IMR-90 (cell line): ENCODE data around the gene MXRA8. TPM values are rescaled to one million over a fixed set of nuclear protein-coding genes. Genes with fewer than 3 reads are reported as not detected.
A peak's percentile ranks its signal among the peaks of the same experiment; 100 is the strongest.

Experiments
- ATAC-seq: fragments of 200-7000 bp; cut with Tn5 transposase; 2 replicates; pipeline ENCODE4 v1.9.1; 2020; ENCODE audit warnings: low read depth, mild to moderate bottlenecking, moderate library complexity
- BruUV-seq: library from RNA; stranded (reverse); fragments of 400-500 nt; replicated peaks from 2 replicates; lab custom pipeline; 2021; lab: Mats Ljungman, UMichigan
- CTCF ChIA-PET: fragments of 300-600 bp; formaldehyde crosslinking; extraction: SDS; loops from one replicate; lab custom pipeline; 2021; ENCODE audit warnings: antibody characterized with exemption; lab: Yijun Ruan, JAX
- POLR2A ChIA-PET: fragments of 300-600 bp; sonication (Branson Sonifier 250); formaldehyde crosslinking; loops from one replicate; lab custom pipeline; 2022; ENCODE audit warnings: antibody characterized with exemption; ENCODE audit not compliant: unreplicated experiment; lab: Charles Lee
- DNase-seq: peaks from one replicate; pipeline ENCODE4 v3.0.0; 2013
- H2AFZ ChIP-seq: replicated peaks from 2 replicates; pipeline ENCODE3; 2013; ENCODE audit warnings: low read length, mild to moderate bottlenecking; ENCODE audit not compliant: poor library complexity
- H2AK5ac ChIP-seq: 2 replicates; pipeline ENCODE4 v1.6.1; 2013; ENCODE audit warnings: low read depth, low read length, inconsistent platforms
- H2AK9ac ChIP-seq: replicated peaks from 2 replicates; pipeline ENCODE3; 2013; ENCODE audit warnings: mild to moderate bottlenecking, low read depth, low read length, moderate library complexity; ENCODE audit not compliant: poor library complexity
- H2BK120ac ChIP-seq: 2 replicates; pipeline ENCODE4 v1.6.1; 2013; ENCODE audit warnings: low read depth, low read length, inconsistent platforms
- H2BK15ac ChIP-seq: 3 replicates; pipeline ENCODE4 v1.6.1; 2013; ENCODE audit warnings: low read depth, low read length, inconsistent platforms
- H2BK20ac ChIP-seq: 2 replicates; pipeline ENCODE4 v1.6.1; 2013; ENCODE audit warnings: low read depth, mild to moderate bottlenecking, inconsistent platforms, low read length, moderate library complexity
- H2BK5ac ChIP-seq: 2 replicates; pipeline ENCODE4 v1.6.1; 2013; ENCODE audit warnings: mild to moderate bottlenecking, low read depth, low read length, inconsistent platforms; ENCODE audit not compliant: poor library complexity, severe bottlenecking
- H3K14ac ChIP-seq: replicated peaks from 2 replicates; pipeline ENCODE4 v1.6.1; 2013; ENCODE audit warnings: low read depth, low read length, inconsistent platforms
- H3K18ac ChIP-seq: 2 replicates; pipeline ENCODE4 v1.6.1; 2013; ENCODE audit warnings: low read depth, low read length, control low read depth
- H3K23ac ChIP-seq: 2 replicates; pipeline ENCODE4 v1.6.1; 2013; ENCODE audit warnings: low read depth, low read length, inconsistent platforms
- H3K27ac ChIP-seq: 2 replicates; pipeline ENCODE4 v1.5.1; 2013; ENCODE audit warnings: mild to moderate bottlenecking, control low read depth, low read length; ENCODE audit not compliant: insufficient read depth
- H3K27me3 ChIP-seq: 2 replicates; pipeline ENCODE4 v1.6.1; 2013; ENCODE audit warnings: low read length; ENCODE audit not compliant: control insufficient read depth, insufficient read depth
- H3K36me3 ChIP-seq: 2 replicates; pipeline ENCODE4 v1.6.1; 2013; ENCODE audit warnings: low read length, mixed read lengths; ENCODE audit not compliant: control insufficient read depth, insufficient read depth
- H3K4ac ChIP-seq: 2 replicates; pipeline ENCODE4 v1.6.1; 2013; ENCODE audit warnings: low read depth, low read length, inconsistent platforms
- H3K4me1 ChIP-seq: 2 replicates; pipeline ENCODE4 v1.6.1; 2013; ENCODE audit warnings: low read length, mixed read lengths; ENCODE audit not compliant: control insufficient read depth, insufficient read depth
- H3K4me2 ChIP-seq: 2 replicates; pipeline ENCODE4 v1.6.1; 2013; ENCODE audit warnings: low read depth, mild to moderate bottlenecking, control low read depth, low read length, moderate library complexity
- H3K4me3 ChIP-seq: 2 replicates; pipeline ENCODE4 v1.5.1; 2013; ENCODE audit warnings: low read depth, mild to moderate bottlenecking, control low read depth, low read length, moderate library complexity; ENCODE audit not compliant: insufficient read depth
- H3K56ac ChIP-seq: 2 replicates; pipeline ENCODE4 v1.6.1; 2013; ENCODE audit warnings: low read length, inconsistent platforms; ENCODE audit not compliant: insufficient read depth; ENCODE audit errors: extremely low read depth
- H3K79me1 ChIP-seq, 2 experiments: 2 replicates each; pipeline ENCODE4 v1.6.1; 2013; ENCODE audit warnings: low read length in 2 of 2, inconsistent platforms in 1 of 2, low read depth in 1 of 2
- H3K9ac ChIP-seq: 2 replicates; pipeline ENCODE4 v1.6.1; 2013; ENCODE audit warnings: low read depth, low read length, control low read depth
- H3K9me1 ChIP-seq: 2 replicates; pipeline ENCODE4 v1.6.1; 2013; ENCODE audit warnings: low read length, inconsistent platforms; ENCODE audit not compliant: insufficient read depth
- H3K9me3 ChIP-seq: 2 replicates; pipeline ENCODE4 v1.6.1; 2013; ENCODE audit warnings: low read length; ENCODE audit not compliant: control insufficient read depth, insufficient read depth
- H4K20me1 ChIP-seq: 2 replicates; pipeline ENCODE4 v1.6.1; 2013; ENCODE audit warnings: low read length, inconsistent platforms; ENCODE audit not compliant: insufficient read depth
- H4K5ac ChIP-seq: 2 replicates; pipeline ENCODE4 v1.6.1; 2013; ENCODE audit warnings: mild to moderate bottlenecking, low read depth, low read length, control low read depth
- H4K8ac ChIP-seq, 2 experiments: 2 replicates each; pipeline ENCODE4 v1.6.1; 2013; ENCODE audit warnings: low read depth in 2 of 2, low read length in 2 of 2, control low read depth in 1 of 2, inconsistent platforms in 1 of 2
- H4K91ac ChIP-seq: 2 replicates; pipeline ENCODE4 v1.6.1; 2013; ENCODE audit warnings: low read depth, low read length, inconsistent platforms; ENCODE audit not compliant: insufficient read depth
- BHLHE40 ChIP-seq: fragments of 150-350 bp; IDR thresholded peaks from 2 replicates; pipeline ENCODE4 v1.6.1; 2016; ENCODE audit warnings: mild to moderate bottlenecking, low read depth, low read length
- CEBPB ChIP-seq: IDR thresholded peaks from 2 replicates; pipeline ENCODE4 v1.6.1; 2012; ENCODE audit warnings: low read depth, low read length, improper control_type of control experiment
- CHD1 ChIP-seq: IDR thresholded peaks from 2 replicates; pipeline ENCODE4 v1.6.1; 2012; ENCODE audit warnings: low read depth, low read length, improper control_type of control experiment
- CTCF ChIP-seq: conservative IDR thresholded peaks from 2 replicates; pipeline ENCODE4 v1.5.1; 2012; ENCODE audit warnings: mild to moderate bottlenecking, low read depth, low read length, improper control_type of control experiment
- ELK1 ChIP-seq: fragments of 150-350 bp; IDR thresholded peaks from 2 replicates; pipeline ENCODE4 v1.6.1; 2016; ENCODE audit warnings: low read depth, mild to moderate bottlenecking, low read length, moderate library complexity, borderline replicate concordance
- FOS ChIP-seq: fragments of 150-350 bp; IDR thresholded peaks from 2 replicates; pipeline ENCODE4 v1.6.1; 2016; ENCODE audit warnings: low read depth, low read length
- MAFK ChIP-seq: IDR thresholded peaks from 2 replicates; pipeline ENCODE4 v1.6.1; 2012; ENCODE audit warnings: low read depth, low read length, improper control_type of control experiment
- MAZ ChIP-seq: IDR thresholded peaks from 2 replicates; pipeline ENCODE4 v1.6.1; 2012; ENCODE audit warnings: low read depth, mild to moderate bottlenecking, low read length, improper control_type of control experiment, moderate library complexity, borderline replicate concordance
- MXI1 ChIP-seq: IDR thresholded peaks from 2 replicates; pipeline ENCODE4 v1.6.1; 2012; ENCODE audit warnings: low read depth, mild to moderate bottlenecking, low read length, moderate library complexity, borderline replicate concordance
- NFE2L2 ChIP-seq: fragments of 150-350 bp; IDR thresholded peaks from 2 replicates; pipeline ENCODE4 v1.6.1; 2016; ENCODE audit warnings: low read depth, mild to moderate bottlenecking, low read length
- POLR2A ChIP-seq: IDR thresholded peaks from 2 replicates; pipeline ENCODE4 v1.6.1; 2012; ENCODE audit warnings: mild to moderate bottlenecking, low read depth, low read length
- RAD21 ChIP-seq: IDR thresholded peaks from 2 replicates; pipeline ENCODE4 v1.6.1; 2012; ENCODE audit warnings: low read length, improper control_type of control experiment
- RCOR1 ChIP-seq: IDR thresholded peaks from 2 replicates; pipeline ENCODE4 v1.6.1; 2012; ENCODE audit warnings: mild to moderate bottlenecking, low read length, improper control_type of control experiment; ENCODE audit not compliant: insufficient replicate concordance
- RFX5 ChIP-seq: IDR thresholded peaks from 2 replicates; pipeline ENCODE4 v1.8.0; 2012; ENCODE audit warnings: low read depth, mild to moderate bottlenecking, low read length, moderate library complexity
- SMC3 ChIP-seq: fragments of 150-350 bp; IDR thresholded peaks from 2 replicates; pipeline ENCODE4 v1.6.1; 2016; ENCODE audit warnings: low read depth, mild to moderate bottlenecking, antibody characterized with exemption, low read length, moderate library complexity
- USF2 ChIP-seq: fragments of 150-350 bp; IDR thresholded peaks from 2 replicates; pipeline ENCODE4 v1.6.1; 2017; ENCODE audit warnings: mild to moderate bottlenecking, antibody characterized with exemption, low read length, low read depth
- WGBS, 2 experiments: methylation state at CpG; one replicate each; pipeline versions ENCODE4 v1.1.5 to v1.1.7; 2013; ENCODE audit warnings: missing lambda C conversion rate in 2 of 2; ENCODE audit not compliant: insufficient read length in 1 of 2; ENCODE audit errors: extremely low coverage in 2 of 2; 5-methylcytosine and 5-hydroxymethylcytosine counted together
- dilution Hi-C: fragments of 300-500 bp; cut with HindIII; formaldehyde crosslinking; loops from one replicate; pipeline ENCODE4 v1.14.3; 2018; ENCODE audit warnings: low sequenced_read_pairs; ENCODE audit not compliant: unreplicated experiment
- in situ Hi-C: fragments of 300-500 bp; cut with MboI; formaldehyde crosslinking; loops from 3 replicates; pipeline ENCODE4 v1.14.3; 2019; ENCODE audit warnings: low sequenced_read_pairs, inconsistent platforms, mixed read lengths
- intact Hi-C: fragments of 100-400 bp; cut with micrococcal nuclease; formaldehyde crosslinking; loops from 2 replicates; pipeline ENCODE4 v1.10.0; 2022
- polyA plus RNA-seq, 3 experiments: library from polyadenylated mRNA; depleted of rRNA; stranded (reverse); fragments of >200 nt; gene quantifications; 2 replicates each; pipeline ENCODE4 v1.2.3, GENCODE V29; 2012; ENCODE audit warnings: low replicate concordance in 1 of 3
- total RNA-seq: library from RNA; depleted of rRNA; stranded (reverse); fragments of >200 nt; gene quantifications from 2 replicates; pipeline ENCODE4 v1.2.3, GENCODE V29; 2012

MXRA8 gene
- total and polyA plus RNA-seq, 2 of the 4 experiments (the other 2 are of a cell fraction) = 92.5 to 469 TPM

GRCh38 chr1:1347026-1347595, 11.2 kb downstream of the MXRA8 start:
- peak overlapping the region; percentile 95 for H3K4me2 ChIP-seq
- peaks cover 37% of the 10 kb centered on the region for H3K4me1 ChIP-seq
- WGBS, 2 experiments = 92% methylated on average over 7 of the region's 10 CpGs; no CpG with 5 or more reads in 1 of the 2 experiments
- no peak overlapping the region for H4K91ac ChIP-seq
- H2AFZ ChIP-seq = no peak overlapping the region
- no peak overlapping the region for H3K56ac ChIP-seq
- no peak overlapping the region; the same call in 1 of the 2 replicates for H3K9ac ChIP-seq
- no peaks in the 10 kb centered on the region for H3K27me3 ChIP-seq
- H2AK5ac ChIP-seq = no peak overlapping the region; the same call in 1 of the 2 replicates
- CTCF ChIA-PET = no interaction called here
- 0 out of 2 replicates have a peak, but pooled peaks cover 3% of the 10 kb centered on the region for H3K9me1 ChIP-seq
- peaks cover 64% of the 10 kb centered on the region for H4K20me1 ChIP-seq
- peak overlapping the region; percentile 94 for H2AK9ac ChIP-seq
- in situ Hi-C loops (no loop called here), dilution Hi-C loops (no loop called here), intact Hi-C loops (no loop called here)
- ATAC-seq (no peak), DNase-seq (no peak)
- H3K4me3 ChIP-seq = peak overlapping the region; percentile 100; the same call in 1 of the 2 replicates
- H2BK5ac ChIP-seq = no peak overlapping the region
- H3K18ac ChIP-seq = no peak overlapping the region
- no peak overlapping the region for H2BK20ac ChIP-seq
- no peak overlapping the region for H4K5ac ChIP-seq
- H3K14ac ChIP-seq = no peak overlapping the region
- H3K9me3 ChIP-seq = no peaks in the 10 kb centered on the region
- no peak overlapping the region for H3K27ac ChIP-seq
- no peak overlapping the region for H2BK120ac ChIP-seq
- H3K79me1 ChIP-seq = peaks cover 3 to 61% of the 10 kb centered on the region in 2 experiments; a peak in 3 of 4 replicates
- peaks cover 7% of the 10 kb centered on the region; the same call in 1 of the 2 replicates for H3K36me3 ChIP-seq
- TF ChIP-seq CHD1 (no peak), BHLHE40 (no peak), MAZ (no peak), NFE2L2 (no peak), MXI1 (no peak), RFX5 (no peak), RCOR1 (no peak), RAD21 (no peak), ELK1 (no peak), USF2 (no peak), SMC3 (no peak), CTCF (no peak), MAFK (no peak), FOS (no peak), CEBPB (no peak), POLR2A (no peak)
- no peak overlapping the region for H3K4ac ChIP-seq
- H2BK15ac ChIP-seq = no peak overlapping the region
- POLR2A ChIA-PET = interaction anchor here (1.1 kb wide), 1 partner anchor 12 kb away, joined by 3 read pairs; no protein-coding TSS in a partner anchor
- no TSS peak for BruUV-seq
- H3K23ac ChIP-seq = peak overlapping the region; percentile 12; the same call in 1 of the 2 replicates
- H4K8ac ChIP-seq = no peak overlapping the region
